BLaER1 treated with 17β-estradiol and CSF1 and Interleukin-3, amounts not matched to agents 10 nM and 100 nM (cell line): ENCODE results near the gene FUT8.

Experiments
- H3K27ac ChIP-seq, 11 experiments: shearing (Covaris generic); formaldehyde crosslinking; 2 replicates each; pipeline ENCODE4 v1.8.1; 2022
- H3K27me3 ChIP-seq, 11 experiments: shearing (Covaris generic); formaldehyde crosslinking; 2 replicates each; pipeline ENCODE4 v1.8.1; 2022
- H3K36me3 ChIP-seq, 11 experiments: shearing (Covaris generic); formaldehyde crosslinking; 2 replicates each; pipeline ENCODE4 v1.8.1; 2022
- H3K4me1 ChIP-seq, 10 experiments: shearing (Covaris generic); formaldehyde crosslinking; 2 replicates each; pipeline ENCODE4 v1.8.1; 2022
- H3K4me2 ChIP-seq, 11 experiments: shearing (Covaris generic); formaldehyde crosslinking; 2 replicates each; pipeline ENCODE4 v1.8.1; 2022
- H3K4me3 ChIP-seq, 10 experiments: shearing (Covaris generic); formaldehyde crosslinking; 2 replicates each; pipeline ENCODE4 v1.8.1; 2022
- H3K9ac ChIP-seq, 11 experiments: shearing (Covaris generic); formaldehyde crosslinking; 2 replicates each; pipeline ENCODE4 v1.8.1; 2022
- H3K9me3 ChIP-seq, 11 experiments: shearing (Covaris generic); formaldehyde crosslinking; replicated peaks in 1 of 11; 2 replicates each; pipeline ENCODE4 v1.8.1; 2022
- H4K20me1 ChIP-seq, 11 experiments: shearing (Covaris generic); formaldehyde crosslinking; 2 replicates each; pipeline ENCODE4 v1.8.1; 2022
- Cebpa-rat ChIP-seq, 11 experiments: shearing (Covaris generic); IDR thresholded peaks; 2 replicates each; pipeline ENCODE4 v1.8.1; 2022

FUT8 gene

GRCh38 chr14:65501328-65501727, 88.8 kb downstream of the FUT8 start:
- Histone ChIP-seq H3K4me3 (no peak overlapping the region), H3K4me1 (peaks cover 0 to 12% (median 0%) of the 10 kb centered on the region in 10 experiments; a peak in 3 of 20 replicates), H4K20me1 (peaks cover 0 to 7% (median 0%) of the 10 kb centered on the region in 11 experiments; a peak in 1 of 22 replicates), H3K27ac (no peak overlapping the region), H3K9me3 (peaks cover 5 to 15% (median 7%) of the 10 kb centered on the region in 11 experiments), H3K27me3 (no peaks in the 10 kb centered on the region), H3K9ac (no peak overlapping the region), H3K4me2 (no peak overlapping the region), H3K36me3 (peaks cover 0 to 6% (median 4%) of the 10 kb centered on the region in 11 experiments; a peak in 7 of 22 replicates)
- TF ChIP-seq Cebpa-rat (IDR thresholded peaks at IDR 0.05), result no peak

GRCh38 chr14:65502676-65503124, 90.2 kb downstream of the FUT8 start:
- no peak overlapping the region for H3K9ac ChIP-seq
- peaks cover 6 to 19% (median 12%) of the 10 kb centered on the region in 11 experiments for H3K9me3 ChIP-seq
- no peak overlapping the region for H3K4me3 ChIP-seq
- no peak overlapping the region for H3K27ac ChIP-seq
- peaks cover 0 to 12% (median 0%) of the 10 kb centered on the region in 10 experiments; a peak in 3 of 20 replicates for H3K4me1 ChIP-seq
- TF ChIP-seq Cebpa-rat (IDR thresholded peaks at IDR 0.05), result no peak
- peak overlapping the region in 2 of 11 experiments; percentile 11 to 12; a peak in 3 of 22 replicates for H3K4me2 ChIP-seq
- no peaks in the 10 kb centered on the region for H3K27me3 ChIP-seq
- peaks cover 0 to 7% (median 0%) of the 10 kb centered on the region in 11 experiments; a peak in 1 of 22 replicates for H4K20me1 ChIP-seq
- H3K36me3 ChIP-seq, result peaks cover 0 to 11% (median 0%) of the 10 kb centered on the region in 11 experiments; a peak in 4 of 22 replicates

GRCh38 chr14:65503771-65504170, 91.2 kb downstream of the FUT8 start:
- H3K9ac ChIP-seq, result no peak overlapping the region
- peaks cover 0 to 12% (median 0%) of the 10 kb centered on the region in 10 experiments; a peak in 3 of 20 replicates for H3K4me1 ChIP-seq
- no peak for TF ChIP-seq Cebpa-rat (IDR thresholded peaks at IDR 0.05)
- H3K36me3 ChIP-seq, result peaks cover 0 to 16% (median 4%) of the 10 kb centered on the region in 11 experiments; a peak in 9 of 22 replicates
- H3K9me3 ChIP-seq, result peaks cover 17 to 30% (median 23%) of the 10 kb centered on the region in 11 experiments
- H3K4me3 ChIP-seq, result no peak overlapping the region
- H3K27ac ChIP-seq, result no peak overlapping the region
- peaks cover 0 to 7% (median 0%) of the 10 kb centered on the region in 11 experiments; a peak in 1 of 22 replicates for H4K20me1 ChIP-seq
- H3K27me3 ChIP-seq, result no peaks in the 10 kb centered on the region
- no peak overlapping the region for H3K4me2 ChIP-seq

GRCh38 chr14:65506801-65507200, 94.3 kb downstream of the FUT8 start:
- Histone ChIP-seq H3K27me3 (no peaks in the 10 kb centered on the region), H3K9ac (no peak overlapping the region), H3K4me1 (peaks cover 0 to 12% (median 0%) of the 10 kb centered on the region in 10 experiments; a peak in 3 of 20 replicates), H3K36me3 (peaks cover 0 to 22% (median 4%) of the 10 kb centered on the region in 11 experiments; a peak in 10 of 22 replicates), H3K4me3 (no peak overlapping the region), H3K9me3 (peaks cover 36 to 54% (median 46%) of the 10 kb centered on the region in 11 experiments), H3K27ac (no peak overlapping the region), H4K20me1 (peaks cover 0 to 7% (median 0%) of the 10 kb centered on the region in 11 experiments; a peak in 1 of 22 replicates), H3K4me2 (no peak overlapping the region)
- TF ChIP-seq Cebpa-rat (IDR thresholded peaks at IDR 0.05), result no peak

GRCh38 chr14:65509842-65510241, 97.3 kb downstream of the FUT8 start:
- Histone ChIP-seq H3K9me3 (peaks cover 46 to 60% (median 52%) of the 10 kb centered on the region in 11 experiments), H3K4me3 (no peak overlapping the region), H4K20me1 (peaks cover 0 to 9% (median 0%) of the 10 kb centered on the region in 11 experiments; a peak in 1 of 22 replicates), H3K4me2 (no peak overlapping the region), H3K4me1 (no peaks in the 10 kb centered on the region), H3K36me3 (peaks cover 0 to 27% (median 4%) of the 10 kb centered on the region in 11 experiments; a peak in 11 of 22 replicates), H3K9ac (no peak overlapping the region), H3K27ac (no peak overlapping the region), H3K27me3 (no peaks in the 10 kb centered on the region)
- no peak for TF ChIP-seq Cebpa-rat (IDR thresholded peaks at IDR 0.05)

GRCh38 chr14:65513671-65514070, 101.1 kb downstream of the FUT8 start:
- TF ChIP-seq Cebpa-rat (IDR thresholded peaks at IDR 0.05), result no peak
- Histone ChIP-seq H3K4me2 (no peak overlapping the region), H3K36me3 (peaks cover 0 to 13% (median 4%) of the 10 kb centered on the region in 11 experiments; a peak in 11 of 22 replicates)

GRCh38 chr14:65517635-65518542, 105.4 kb downstream of the FUT8 start:
- Histone ChIP-seq H3K9ac (no peak overlapping the region), H4K20me1 (peaks cover 0 to 9% (median 0%) of the 10 kb centered on the region in 11 experiments; a peak in 2 of 22 replicates), H3K27ac (no peak overlapping the region), H3K4me1 (no peaks in the 10 kb centered on the region), H3K4me2 (no peak overlapping the region), H3K4me3 (no peak overlapping the region), H3K9me3 (peaks cover 0 to 10% (median 3%) of the 10 kb centered on the region in 11 experiments; a peak in 10 of 22 replicates), H3K27me3 (no peaks in the 10 kb centered on the region), H3K36me3 (no peaks in the 10 kb centered on the region; a peak in 1 of 22 replicates)
- TF ChIP-seq Cebpa-rat (IDR thresholded peaks at IDR 0.05), result no peak

More at GRCh38 chr14:65513671-65514070, 101.1 kb downstream of the FUT8 start:
- Histone ChIP-seq H3K4me3 (no peak overlapping the region), H3K9me3 (peaks cover 24 to 38% (median 34%) of the 10 kb centered on the region in 11 experiments), H3K27me3 (no peaks in the 10 kb centered on the region), H3K4me1 (no peaks in the 10 kb centered on the region), H3K27ac (no peak overlapping the region), H3K9ac (no peak overlapping the region), H4K20me1 (peaks cover 0 to 9% (median 0%) of the 10 kb centered on the region in 11 experiments; a peak in 2 of 22 replicates)

- peaks cover 0 to 4% (median 0%) of the 10 kb centered on the region in 10 experiments; a peak in 3 of 20 replicates for H3K4me1 ChIP-seq
- no peak overlapping the region for H3K9ac ChIP-seq
- H3K27me3 ChIP-seq, result no peaks in the 10 kb centered on the region
- no peak overlapping the region for H3K27ac ChIP-seq
- no peak overlapping the region for H3K4me2 ChIP-seq
- TF ChIP-seq Cebpa-rat (IDR thresholded peaks at IDR 0.05), result no peak
- H3K9me3 ChIP-seq, result peaks cover 33 to 60% (median 39%) of the 10 kb centered on the region in 11 experiments
- H3K4me3 ChIP-seq, result 0 out of 20 replicates have a peak overlapping the region, but pooled peaks of 1 of the 10 experiments have one; percentile 5
- H3K36me3 ChIP-seq, result peaks cover 0 to 18% (median 9%) of the 10 kb centered on the region in 11 experiments; a peak in 11 of 22 replicates
- no peaks in the 10 kb centered on the region for H4K20me1 ChIP-seq
These were observed 115.5 kb downstream of the FUT8 start for GRCh38 chr14:65528069-65528468.
